Liver (tissue), 9 donors: Measurements from ENCODE around the gene ZCCHC9. TPM values are rescaled to one million over a fixed set of nuclear protein-coding genes. Genes with fewer than 3 reads are reported as not detected.

ENCODE experiments used
- DNase-seq: peaks from one replicate; pipeline ENCODE4 v3.0.0-alpha.2; 2017; ENCODE audit warnings: low spot score
- H3K27ac ChIP-seq, 2 donors: one replicate each; pipeline ENCODE4 v1.7.0; 2013; ENCODE audit warnings: inconsistent platforms in 2 of 2, low read length in 2 of 2, control low read depth in 1 of 2, low read depth in 1 of 2, mild to moderate bottlenecking in 1 of 2
- H3K27me3 ChIP-seq, 4 donors: one replicate each; pipeline versions ENCODE4 v1.6.1 to v1.7.0; 2013; ENCODE audit warnings: low read length in 3 of 4, inconsistent platforms in 1 of 4, mild to moderate bottlenecking in 1 of 4, moderate library complexity in 1 of 4; ENCODE audit not compliant: control insufficient read depth in 4 of 4, insufficient read depth in 4 of 4
- H3K36me3 ChIP-seq, 4 donors: one replicate each; pipeline versions ENCODE4 v1.6.1 to v1.7.0; 2013; ENCODE audit warnings: low read length in 3 of 4, mild to moderate bottlenecking in 3 of 4, low read depth in 1 of 4, moderate library complexity in 1 of 4; ENCODE audit not compliant: control insufficient read depth in 4 of 4, insufficient read depth in 3 of 4
- H3K4me1 ChIP-seq, 4 donors: one replicate each; pipeline versions ENCODE4 v1.6.1 to v1.7.0; 2013; ENCODE audit warnings: low read length in 3 of 4, mild to moderate bottlenecking in 3 of 4, moderate library complexity in 1 of 4; ENCODE audit not compliant: control insufficient read depth in 4 of 4, insufficient read depth in 4 of 4
- H3K4me3 ChIP-seq, 3 donors: one replicate each; pipeline versions ENCODE4 v1.6.1 to v1.7.0; 2013; ENCODE audit warnings: low read length in 3 of 3, control low read depth in 1 of 3, low read depth in 1 of 3, mild to moderate bottlenecking in 1 of 3
- H3K9ac ChIP-seq, 2 donors: one replicate each; pipeline ENCODE4 v1.7.0; 2013; ENCODE audit warnings: low read length in 2 of 2, mild to moderate bottlenecking in 2 of 2, moderate library complexity in 2 of 2, control low read depth in 1 of 2, low read depth in 1 of 2
- H3K9me3 ChIP-seq, 4 donors: one replicate each; pipeline versions ENCODE4 v1.6.1 to v1.7.0; 2013; ENCODE audit warnings: low read length in 3 of 4; ENCODE audit not compliant: control insufficient read depth in 4 of 4
- ATF3 ChIP-seq: IDR thresholded peaks from 2 replicates; pipeline ENCODE4 v1.6.1; 2016; ENCODE audit warnings: antibody characterized with exemption
- CTCF ChIP-seq: fragments of 150-350 bp; IDR thresholded peaks from 2 replicates; pipeline ENCODE4 v1.5.1; 2017; ENCODE audit warnings: improper control_type of control experiment, low read depth, low read length; ENCODE audit not compliant: missing input control
- EGR1 ChIP-seq, 2 donors: IDR thresholded peaks; 2 replicates each; pipeline ENCODE4 v1.6.1; 2016 to 2018; ENCODE audit warnings: antibody characterized with exemption in 2 of 2, low read depth in 2 of 2
- FOXA1 ChIP-seq: IDR thresholded peaks from 2 replicates; pipeline ENCODE4 v1.6.1; 2016; ENCODE audit warnings: antibody characterized with exemption
- FOXA2 ChIP-seq: IDR thresholded peaks from 2 replicates; pipeline ENCODE4 v1.6.1; 2016; ENCODE audit warnings: antibody characterized with exemption
- GABPA ChIP-seq, 2 donors: IDR thresholded peaks in 1 of 2; conservative IDR thresholded peaks in 1 of 2; 2 replicates each; pipeline ENCODE4 v1.6.1; 2016; ENCODE audit warnings: antibody characterized with exemption in 2 of 2, mild to moderate bottlenecking in 1 of 2, moderate library complexity in 1 of 2
- HNF4A ChIP-seq, 2 donors: conservative IDR thresholded peaks; 2 replicates each; pipeline ENCODE4 v1.6.1; 2016; ENCODE audit warnings: antibody characterized with exemption in 2 of 2, mild to moderate bottlenecking in 2 of 2
- HNF4G ChIP-seq: IDR thresholded peaks from 2 replicates; pipeline ENCODE4 v1.6.1; 2016; ENCODE audit warnings: antibody characterized with exemption
- JUND ChIP-seq, 2 donors: IDR thresholded peaks; 2 replicates each; pipeline ENCODE4 v1.6.1; 2016; ENCODE audit warnings: antibody characterized with exemption in 2 of 2
- MAX ChIP-seq: IDR thresholded peaks from 2 replicates; pipeline ENCODE4 v1.6.1; 2016; ENCODE audit warnings: antibody characterized with exemption
- NR2F2 ChIP-seq: IDR thresholded peaks from 2 replicates; pipeline ENCODE4 v1.6.1; 2016; ENCODE audit warnings: antibody characterized with exemption
- RAD21 ChIP-seq, 2 donors: IDR thresholded peaks; 2 replicates each; pipeline ENCODE4 v1.6.1; 2016; ENCODE audit warnings: antibody characterized with exemption in 2 of 2, mild to moderate bottlenecking in 2 of 2
- REST ChIP-seq: IDR thresholded peaks from 2 replicates; pipeline ENCODE4 v1.6.1; 2016; ENCODE audit warnings: antibody characterized with exemption, mild to moderate bottlenecking
- RXRA ChIP-seq, 2 donors: IDR thresholded peaks; 2 replicates each; pipeline ENCODE4 v1.6.1; 2017 to 2018; ENCODE audit warnings: antibody characterized with exemption in 2 of 2, mild to moderate bottlenecking in 1 of 2
- SP1 ChIP-seq: IDR thresholded peaks from 2 replicates; pipeline ENCODE4 v1.6.1; 2018; ENCODE audit warnings: antibody characterized with exemption, mild to moderate bottlenecking
- TAF1 ChIP-seq: conservative IDR thresholded peaks from 2 replicates; pipeline ENCODE4 v1.6.1; 2016; ENCODE audit warnings: antibody characterized with exemption, mild to moderate bottlenecking
- YY1 ChIP-seq: IDR thresholded peaks from 2 replicates; pipeline ENCODE4 v1.6.1; 2016; ENCODE audit warnings: antibody characterized with exemption, mild to moderate bottlenecking
- ZBTB33 ChIP-seq: IDR thresholded peaks from 2 replicates; pipeline ENCODE4 v1.6.1; 2016; ENCODE audit warnings: antibody characterized with exemption
- WGBS: extraction: QIAGEN DNeasy Blood & Tissue Kit; methylation state at CpG from one replicate; pipeline ENCODE4 v1.1.7; 2013; 5-methylcytosine and 5-hydroxymethylcytosine counted together
- polyA plus RNA-seq, 2 donors: library from polyadenylated mRNA; stranded (reverse) in 1 of 2; unstranded in 1 of 2; fragments of 200-250 nt in 1 of 2; fragments of >200 nt in 1 of 2; fragmentation: Nextera tagmentation in 1 of 2; extraction: Ambion mirVana in 1 of 2; gene quantifications; one replicate each; pipeline versions ENCODE4 v1.2.1 to v1.2.3, GENCODE V29; 2013 to 2015
- total RNA-seq, 2 donors: library from RNA; depleted of rRNA; stranded (reverse); fragments of >200 nt; gene quantifications; one replicate each; pipeline ENCODE4 v1.2.3, GENCODE V29; 2014
- donor health status: healthy.
- donor health status: healthy.
- donor health status: healthy.
- donor health status: healthy.
- donor health status: healthy.

The ZCCHC9 gene
- total and polyA plus RNA-seq, 4 donors, result 13.5 to 19.9 (median 19.0) TPM

GRCh38 chr5:81317536-81317935 is 16.1 kb downstream of the ZCCHC9 start:
- Histone ChIP-seq H3K4me3 (no peak overlapping the region), H3K27me3 (no peaks in the 10 kb centered on the region), H3K9ac (no peak overlapping the region), H3K36me3 (peaks cover 0 to 16% (median 14%) of the 10 kb centered on the region in 4 donors), H3K27ac (no peak overlapping the region), H3K9me3 (no peaks in the 10 kb centered on the region), H3K4me1 (no peaks in the 10 kb centered on the region)
- DNase-seq, result no peak
- 76% methylated on average over 2 of the region's 2 CpGs for WGBS
- no peak for TF ChIP-seq REST
- TF ChIP-seq GABPA (IDR thresholded peaks at IDR 0.05 in 1 of 2, conservative IDR thresholded peaks at IDR 0.05 in 1 of 2), result no peak
- TF ChIP-seq JUND (IDR thresholded peaks at IDR 0.05), result no peak
- TF ChIP-seq RXRA (IDR thresholded peaks at IDR 0.05), result no peak
- TF ChIP-seq HNF4A (conservative IDR thresholded peaks at IDR 0.05), result no peak
- no peak for TF ChIP-seq RAD21 (IDR thresholded peaks at IDR 0.05)
- TF ChIP-seq FOXA1, result no peak
- no peak for TF ChIP-seq ATF3
- TF ChIP-seq HNF4G, result no peak
- TF ChIP-seq NR2F2, result no peak
- TF ChIP-seq FOXA2, result no peak
- no peak for TF ChIP-seq YY1
- TF ChIP-seq CTCF, result no peak
- no peak for TF ChIP-seq EGR1 (IDR thresholded peaks at IDR 0.05; ENCODE audit: low read depth in 2 of 2)
- no peak for TF ChIP-seq TAF1
- no peak for TF ChIP-seq MAX
- TF ChIP-seq ZBTB33, result no peak
- no peak for TF ChIP-seq SP1
